Neural cell (in vitro differentiated cells): ENCODE results near the gene MSH3.

ENCODE experiments used
- EZH2 ChIP-seq: fragments of 200-600, 300-800 bp; shearing (Covaris generic), sonication (generic); IDR thresholded peaks from 2 replicates; pipeline ENCODE4 v1.6.1; 2014; ENCODE audit warnings: antibody characterized with exemption, low read length, borderline replicate concordance, mild to moderate bottlenecking; ENCODE audit not compliant: insufficient read depth, poor library complexity, severe bottlenecking
- TF ChIP-seq, protein P1 (sequence below): fragments of 450-650 bp; IDR thresholded peaks from 2 replicates; pipeline ENCODE4 v1.5.1; 2014; ENCODE audit warnings: antibody characterized with exemption, mild to moderate bottlenecking, moderate library complexity; ENCODE audit not compliant: poor library complexity, severe bottlenecking

DNA sequence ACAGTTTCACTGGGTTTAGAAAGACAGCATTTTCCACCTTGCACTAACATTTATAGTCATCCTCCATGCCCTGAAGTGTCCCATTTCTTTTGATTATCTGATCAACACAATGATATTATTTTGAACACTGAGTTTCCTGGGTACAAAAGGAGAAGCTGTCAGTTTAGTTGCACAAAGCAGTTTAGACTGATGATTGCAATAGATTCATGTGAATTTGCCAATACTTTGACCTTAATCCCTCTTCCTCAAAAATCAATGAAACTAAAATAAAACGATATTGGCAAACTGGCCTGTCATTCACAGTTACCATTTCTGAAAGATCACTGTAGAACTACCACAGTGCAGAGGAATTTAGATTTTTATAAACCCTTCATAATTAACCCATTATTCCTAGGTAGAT, 271.5 kb downstream of the MSH3 start:
- no peak for TF ChIP-seq EZH2
- TF ChIP-seq, protein P1, sequence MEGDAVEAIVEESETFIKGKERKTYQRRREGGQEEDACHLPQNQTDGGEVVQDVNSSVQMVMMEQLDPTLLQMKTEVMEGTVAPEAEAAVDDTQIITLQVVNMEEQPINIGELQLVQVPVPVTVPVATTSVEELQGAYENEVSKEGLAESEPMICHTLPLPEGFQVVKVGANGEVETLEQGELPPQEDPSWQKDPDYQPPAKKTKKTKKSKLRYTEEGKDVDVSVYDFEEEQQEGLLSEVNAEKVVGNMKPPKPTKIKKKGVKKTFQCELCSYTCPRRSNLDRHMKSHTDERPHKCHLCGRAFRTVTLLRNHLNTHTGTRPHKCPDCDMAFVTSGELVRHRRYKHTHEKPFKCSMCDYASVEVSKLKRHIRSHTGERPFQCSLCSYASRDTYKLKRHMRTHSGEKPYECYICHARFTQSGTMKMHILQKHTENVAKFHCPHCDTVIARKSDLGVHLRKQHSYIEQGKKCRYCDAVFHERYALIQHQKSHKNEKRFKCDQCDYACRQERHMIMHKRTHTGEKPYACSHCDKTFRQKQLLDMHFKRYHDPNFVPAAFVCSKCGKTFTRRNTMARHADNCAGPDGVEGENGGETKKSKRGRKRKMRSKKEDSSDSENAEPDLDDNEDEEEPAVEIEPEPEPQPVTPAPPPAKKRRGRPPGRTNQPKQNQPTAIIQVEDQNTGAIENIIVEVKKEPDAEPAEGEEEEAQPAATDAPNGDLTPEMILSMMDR = no peak
